Astrocyte (in vitro differentiated cells and primary cell): Measurements from ENCODE around the gene ZMYND8. TPM values are rescaled to one million over a fixed set of nuclear protein-coding genes. Genes with fewer than 3 reads are reported as not detected.

Experiments
- DNase-seq: peaks from one replicate; pipeline ENCODE4 v3.0.0-alpha.2; 2010; ENCODE audit warnings: low read depth
- FAIRE-seq: peaks from 2 replicates; lab custom pipeline; 2011; peaks lifted over from hg19 to GRCh38; lab: Jason Lieb, UNC
- H2AFZ ChIP-seq: 2 replicates; pipeline ENCODE4 v1.6.0; 2012; ENCODE audit warnings: low read depth, low read length, inconsistent platforms
- H3K27ac ChIP-seq: 2 replicates; pipeline ENCODE4 v1.5.1; 2011; ENCODE audit warnings: low read depth, low read length, inconsistent platforms
- H3K27me3 ChIP-seq: 2 replicates; pipeline ENCODE4 v1.6.0; 2011; ENCODE audit warnings: low read length, inconsistent platforms; ENCODE audit not compliant: insufficient read depth
- H3K36me3 ChIP-seq: 2 replicates; pipeline ENCODE4 v1.5.1; 2011; ENCODE audit warnings: low read length, inconsistent platforms; ENCODE audit not compliant: insufficient read depth
- H3K4me1 ChIP-seq: 2 replicates; pipeline ENCODE4 v1.5.1; 2011; ENCODE audit warnings: low read length, inconsistent platforms; ENCODE audit not compliant: insufficient read depth
- H3K4me2 ChIP-seq: 2 replicates; pipeline ENCODE4 v1.6.0; 2012; ENCODE audit warnings: low read length, inconsistent platforms
- H3K4me3 ChIP-seq: 2 replicates; pipeline ENCODE4 v1.5.1; 2011; ENCODE audit warnings: low read depth, mild to moderate bottlenecking, low read length, inconsistent platforms; ENCODE audit not compliant: insufficient read depth
- H3K79me2 ChIP-seq: 2 replicates; pipeline ENCODE4 v1.6.0; 2012; ENCODE audit warnings: mild to moderate bottlenecking, low read length, inconsistent platforms; ENCODE audit not compliant: insufficient read depth
- H3K9ac ChIP-seq: 2 replicates; pipeline ENCODE4 v1.6.0; 2012; ENCODE audit warnings: mild to moderate bottlenecking, low read length, inconsistent platforms
- H3K9me3 ChIP-seq: 2 replicates; pipeline ENCODE4 v1.5.1; 2012; ENCODE audit warnings: low read depth, mild to moderate bottlenecking, low read length, inconsistent platforms; ENCODE audit not compliant: insufficient read depth
- H4K20me1 ChIP-seq: 2 replicates; pipeline ENCODE4 v1.6.0; 2012; ENCODE audit warnings: low read length, inconsistent platforms; ENCODE audit not compliant: insufficient read depth
- H3K27ac Mint-ChIP-seq: one replicate; pipeline ENCODE4 v1.8.0; 2021; ENCODE audit warnings: mild to moderate bottlenecking, mixed read lengths; ENCODE audit not compliant: unreplicated experiment
- H3K27me3 Mint-ChIP-seq: one replicate; pipeline ENCODE4 v1.8.0; 2021; ENCODE audit warnings: low read depth, mixed read lengths; ENCODE audit not compliant: unreplicated experiment
- H3K36me3 Mint-ChIP-seq: one replicate; pipeline ENCODE4 v1.8.0; 2021; ENCODE audit warnings: low read depth, mixed read lengths; ENCODE audit not compliant: unreplicated experiment
- H3K4me1 Mint-ChIP-seq: one replicate; pipeline ENCODE4 v1.8.0; 2021; ENCODE audit warnings: low read depth, mixed read lengths; ENCODE audit not compliant: unreplicated experiment
- H3K4me3 Mint-ChIP-seq: one replicate; pipeline ENCODE4 v1.8.0; 2021; ENCODE audit warnings: mild to moderate bottlenecking, moderate library complexity, mixed read lengths; ENCODE audit not compliant: unreplicated experiment
- H3K9me3 Mint-ChIP-seq: one replicate; pipeline ENCODE4 v1.8.0; 2021; ENCODE audit warnings: mild to moderate bottlenecking, mixed read lengths; ENCODE audit not compliant: unreplicated experiment
- CTCF ChIP-seq: IDR thresholded peaks from 2 replicates; pipeline ENCODE4 v1.5.1; 2011; ENCODE audit warnings: low read depth, mild to moderate bottlenecking, inconsistent platforms, low read length, moderate library complexity; ENCODE audit not compliant: insufficient read depth
- EZH2 ChIP-seq: IDR thresholded peaks from 2 replicates; pipeline ENCODE4 v1.6.1; 2012; ENCODE audit warnings: mild to moderate bottlenecking, low read length, inconsistent platforms; ENCODE audit not compliant: insufficient read depth
- total RNA-seq: library from RNA; stranded (reverse); gene quantifications from 2 replicates; pipeline ENCODE4 v1.2.1, GENCODE V29; 2021

The ZMYND8 gene
- total RNA-seq, 1 donor from 2014 or later, result 45.8 TPM

GRCh38 chr20:47224857-47225256 lies 131.6 kb downstream of the ZMYND8 start:
- H3K4me2 ChIP-seq, result no peak overlapping the region
- Mint-ChIP-seq H3K27ac (no peak overlapping the region), H3K27me3 (no peaks in the 10 kb centered on the region), H3K4me1 (peaks cover 3% of the 10 kb centered on the region), H3K9me3 (no peaks in the 10 kb centered on the region), H3K36me3 (peaks cover 18% of the 10 kb centered on the region), H3K4me3 (no peak overlapping the region)
- H3K27ac ChIP-seq, result no peak overlapping the region
- no peak overlapping the region for H3K9ac ChIP-seq
- DNase-seq (no peak), FAIRE-seq (no peak)
- H3K36me3 ChIP-seq, result peaks cover 51% of the 10 kb centered on the region
- H3K4me3 ChIP-seq, result no peak overlapping the region
- no peaks in the 10 kb centered on the region for H3K4me1 ChIP-seq
- no peaks in the 10 kb centered on the region for H3K9me3 ChIP-seq
- TF ChIP-seq CTCF (no peak), EZH2 (no peak)
- no peaks in the 10 kb centered on the region for H3K79me2 ChIP-seq
- H4K20me1 ChIP-seq, result no peaks in the 10 kb centered on the region
- H2AFZ ChIP-seq, result no peak overlapping the region
- no peaks in the 10 kb centered on the region for H3K27me3 ChIP-seq

GRCh38 chr20:47224300-47224791 lies 132.2 kb downstream of the ZMYND8 start:
- FAIRE-seq, result no peak
- H3K79me2 ChIP-seq, result no peaks in the 10 kb centered on the region
- no peaks in the 10 kb centered on the region for H4K20me1 ChIP-seq
- Mint-ChIP-seq H3K4me1 (peaks cover 3% of the 10 kb centered on the region), H3K36me3 (peaks cover 21% of the 10 kb centered on the region), H3K9me3 (no peaks in the 10 kb centered on the region), H3K4me3 (no peak overlapping the region), H3K27me3 (no peaks in the 10 kb centered on the region), H3K27ac (no peak overlapping the region)
- TF ChIP-seq EZH2 (no peak), CTCF (no peak)
- H3K36me3 ChIP-seq, result peaks cover 51% of the 10 kb centered on the region
- no peak for DNase-seq
- no peak overlapping the region for H3K9ac ChIP-seq
- H3K4me2 ChIP-seq, result no peak overlapping the region
- H2AFZ ChIP-seq, result no peak overlapping the region
- H3K4me1 ChIP-seq, result no peaks in the 10 kb centered on the region
- H3K4me3 ChIP-seq, result no peak overlapping the region
- H3K9me3 ChIP-seq, result no peaks in the 10 kb centered on the region
- no peaks in the 10 kb centered on the region for H3K27me3 ChIP-seq
- H3K27ac ChIP-seq, result no peak overlapping the region

GRCh38 chr20:47223896-47224295 lies 132.6 kb downstream of the ZMYND8 start:
- Histone ChIP-seq H3K9me3 (no peaks in the 10 kb centered on the region), H3K79me2 (no peaks in the 10 kb centered on the region), H3K9ac (no peak overlapping the region), H3K36me3 (peaks cover 48% of the 10 kb centered on the region), H3K4me2 (no peak overlapping the region), H3K27me3 (no peaks in the 10 kb centered on the region), H3K4me3 (no peak overlapping the region), H3K27ac (no peak overlapping the region), H4K20me1 (no peaks in the 10 kb centered on the region), H2AFZ (no peak overlapping the region), H3K4me1 (no peaks in the 10 kb centered on the region)
- H3K36me3 Mint-ChIP-seq, result peaks cover 21% of the 10 kb centered on the region
- H3K27ac Mint-ChIP-seq, result no peak overlapping the region
- no peak for DNase-seq
- no peak for TF ChIP-seq EZH2
- TF ChIP-seq CTCF, result no peak
- H3K9me3 Mint-ChIP-seq, result no peaks in the 10 kb centered on the region
- no peaks in the 10 kb centered on the region for H3K27me3 Mint-ChIP-seq
- FAIRE-seq, result no peak
- H3K4me3 Mint-ChIP-seq, result no peak overlapping the region
- peaks cover 3% of the 10 kb centered on the region for H3K4me1 Mint-ChIP-seq
